Upper lobe of right lung (tissue), 1 donor: Measurements from ENCODE around the gene PPP2R1B. TPM values are rescaled to one million over a fixed set of nuclear protein-coding genes. Genes with fewer than 3 reads are reported as not detected.

Experiments used
- ATAC-seq: fragments of 200-7000 bp; cut with Tn5 transposase; one replicate; pipeline ENCODE4 v1.9.1; 2020; ENCODE audit warnings: mild to moderate bottlenecking, moderate library complexity
- DNase-seq: peaks from one replicate; pipeline ENCODE4 v3.0.0-alpha.2; 2020
- H3K27ac ChIP-seq: fragments of 200-600 bp; one replicate; pipeline ENCODE4 v1.8.0; 2022
- H3K27me3 ChIP-seq: fragments of 200-600 bp; one replicate; pipeline ENCODE4 v1.8.0; 2022; ENCODE audit warnings: mild to moderate bottlenecking
- H3K36me3 ChIP-seq: fragments of 200-600 bp; one replicate; pipeline ENCODE4 v1.8.0; 2022
- H3K4me1 ChIP-seq: fragments of 200-600 bp; one replicate; pipeline ENCODE4 v1.8.0; 2022
- H3K4me3 ChIP-seq: fragments of 200-600 bp; one replicate; pipeline ENCODE4 v1.8.0; 2022; ENCODE audit warnings: mild to moderate bottlenecking
- H3K9me3 ChIP-seq: fragments of 200-600 bp; one replicate; pipeline ENCODE4 v1.8.0; 2022
- CTCF ChIP-seq: fragments of 200-600 bp; IDR thresholded peaks from one replicate; pipeline ENCODE4 v1.8.0; 2022; ENCODE audit warnings: antibody characterized with exemption
- intact Hi-C: fragments of 100-400 bp; cut with DNase I; formaldehyde crosslinking; loops from one replicate; pipeline ENCODE4 v1.11.0; 2022
- total RNA-seq: library from RNA; stranded (reverse); fragmentation: NEBNext Ultra II Directional; extraction: Animal tissue kit (Norgen Biotek cat#: 25700); gene quantifications from one replicate; pipeline ENCODE4 v1.2.1, GENCODE V29; 2021
- donor health status: DM: no; HTN: yes; CAD: no; lungs with severe emphysema.

PPP2R1B gene
- total RNA-seq, 1 donor from 2014 or later = 26.7 TPM

- Histone ChIP-seq H3K4me3 (no peak overlapping the region), H3K4me1 (no peaks in the 10 kb centered on the region), H3K27ac (no peak overlapping the region), H3K9me3 (no peaks in the 10 kb centered on the region), H3K27me3 (no peaks in the 10 kb centered on the region), H3K36me3 (peaks cover 18% of the 10 kb centered on the region)
- no peak for DNase-seq
- ATAC-seq = no peak
- TF ChIP-seq CTCF = no peak
- intact Hi-C loops = no loop called here
These were observed 16.0 kb upstream of the PPP2R1B start for GRCh38 chr11:111782109-111782741.

GRCh38 chr11:111779118-111779517, 12.9 kb upstream of the PPP2R1B start:
- ATAC-seq (no peak), DNase-seq (no peak)
- Histone ChIP-seq H3K36me3 (no peaks in the 10 kb centered on the region), H3K27me3 (no peaks in the 10 kb centered on the region), H3K27ac (no peak overlapping the region), H3K4me3 (no peak overlapping the region), H3K4me1 (peaks cover 5% of the 10 kb centered on the region), H3K9me3 (no peaks in the 10 kb centered on the region)
- intact Hi-C loops = loop anchor here (5.0 to 10.0 kb wide), 2 partner anchors 66 to 177 kb away; partner anchors contain the start of gene SIK2
- TF ChIP-seq CTCF = no peak

- Histone ChIP-seq H3K4me1 (peaks cover 5% of the 10 kb centered on the region), H3K27ac (no peak overlapping the region), H3K27me3 (no peaks in the 10 kb centered on the region), H3K9me3 (no peaks in the 10 kb centered on the region), H3K4me3 (no peak overlapping the region), H3K36me3 (no peaks in the 10 kb centered on the region)
- ATAC-seq (no peak), DNase-seq (no peak)
- intact Hi-C loops = loop anchor here (5.0 to 10.0 kb wide), 2 partner anchors 67 to 176 kb away; partner anchors contain the start of gene SIK2
- no peak for TF ChIP-seq CTCF
These were observed 11.9 kb upstream of the PPP2R1B start for GRCh38 chr11:111778047-111778558.

GRCh38 chr11:111777094-111778046, 11.2 kb upstream of the PPP2R1B start:
- H3K4me1 ChIP-seq = peaks cover 5% of the 10 kb centered on the region
- H3K36me3 ChIP-seq = no peaks in the 10 kb centered on the region
- no peaks in the 10 kb centered on the region for H3K27me3 ChIP-seq
- TF ChIP-seq CTCF = peak; percentile 80
- no peak overlapping the region for H3K27ac ChIP-seq
- intact Hi-C loops = loop anchor here (5.0 to 10.0 kb wide), 2 partner anchors 67 to 175 kb away; partner anchors contain the start of gene SIK2
- no peak overlapping the region for H3K4me3 ChIP-seq
- peak; percentile 92 for ATAC-seq
- DNase-seq = no peak
- no peaks in the 10 kb centered on the region for H3K9me3 ChIP-seq

- no peak overlapping the region for H3K4me3 ChIP-seq
- TF ChIP-seq CTCF = no peak
- no peaks in the 10 kb centered on the region for H3K9me3 ChIP-seq
- DNase-seq = no peak
- peaks cover 5% of the 10 kb centered on the region for H3K4me1 ChIP-seq
- H3K27me3 ChIP-seq = no peaks in the 10 kb centered on the region
- intact Hi-C loops = loop anchor here (5.0 to 10.0 kb wide), 2 partner anchors 68 to 174 kb away; partner anchors contain the start of gene SIK2
- ATAC-seq = no peak
- no peaks in the 10 kb centered on the region for H3K36me3 ChIP-seq
- H3K27ac ChIP-seq = no peak overlapping the region
These were observed 10.4 kb upstream of the PPP2R1B start for GRCh38 chr11:111776398-111777093.
